Activated CD4-positive, CD25-positive, alpha-beta regulatory T cell treated with anti-CD3 and anti-CD28 coated beads, Interleukin-2, amount 50 U/mL, for 24 hours (primary cell): ENCODE results near the gene TBC1D5.
"Not testable (repeated sequence)": the region's sequence is repeated elsewhere in the genome, so short reads cannot be mapped to it uniquely, and the experiment has no call there.

ENCODE experiments used
- ATAC-seq, 2 donors: fragments of 150-1000 bp; cut with Tn5 transposase; one replicate each; pipeline ENCODE4 v1.10.0; 2021; ENCODE audit warnings: mild to moderate bottlenecking in 1 of 2, moderate library complexity in 1 of 2

The TBC1D5 gene

GRCh38 chr3:17155951-17156350, 586.5 kb downstream of the TBC1D5 start:
- no peak for ATAC-seq

DNA sequence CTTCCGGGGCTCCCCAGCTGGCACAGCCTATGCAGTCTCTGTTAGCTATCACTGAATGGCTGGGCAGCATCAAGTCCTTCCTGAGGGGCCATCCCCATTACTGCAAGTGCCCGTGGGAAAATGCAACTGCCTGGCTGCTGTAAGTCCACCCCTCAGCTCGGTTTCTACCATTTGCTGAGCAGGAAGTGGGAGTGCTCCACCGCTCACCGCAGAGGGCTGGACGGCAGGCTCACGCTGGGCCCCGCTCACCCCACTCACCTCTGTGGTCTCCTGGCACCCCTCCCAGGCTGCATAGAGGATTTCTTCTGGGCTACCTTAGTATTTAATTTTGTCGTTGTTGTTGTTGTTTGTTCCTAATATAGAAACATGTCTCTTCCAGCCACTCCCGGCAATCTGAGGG, 587.5 kb downstream of the TBC1D5 start:
- ATAC-seq, result no peak

DNA sequence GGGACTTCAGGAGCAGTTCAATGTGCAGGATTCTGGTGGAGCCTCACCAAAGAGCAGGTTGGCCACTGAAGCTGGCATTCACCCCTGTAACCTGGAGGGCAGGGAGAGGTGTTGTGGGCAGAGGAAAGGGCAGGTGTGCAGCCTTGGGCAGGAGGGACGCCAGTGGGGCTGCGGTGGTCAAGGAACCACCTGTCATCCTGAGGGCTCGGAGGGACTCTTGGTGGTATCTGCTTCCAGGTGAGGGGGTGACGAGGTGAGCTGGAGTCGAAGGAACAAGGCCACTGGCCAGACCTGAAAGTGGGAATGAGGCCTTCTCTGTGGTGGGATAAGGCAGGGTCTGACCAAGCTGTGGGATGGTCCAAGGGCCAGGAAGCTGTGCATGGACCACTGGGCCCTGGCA, 588.2 kb downstream of the TBC1D5 start:
- ATAC-seq, result no peak

DNA sequence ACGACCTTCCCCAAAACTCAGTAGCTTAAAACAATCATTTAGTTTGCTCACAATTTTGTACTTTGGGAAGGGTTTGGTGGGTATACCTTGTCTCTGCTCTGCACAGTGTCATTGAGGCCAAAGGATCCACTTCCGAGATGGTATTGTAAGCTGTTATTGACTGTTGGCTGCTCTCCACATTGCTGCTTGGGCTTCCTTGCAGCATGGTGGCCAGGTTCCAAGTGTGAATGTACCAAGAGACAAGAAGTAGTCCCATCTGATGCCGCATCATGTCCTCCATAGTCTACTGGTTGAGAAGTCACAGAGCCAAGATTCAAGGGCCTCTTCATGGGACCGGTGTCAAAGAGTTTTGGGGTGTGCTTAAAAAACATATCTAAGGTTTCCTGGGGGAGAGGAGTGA, 589.2 kb downstream of the TBC1D5 start:
- no peak for ATAC-seq

DNA sequence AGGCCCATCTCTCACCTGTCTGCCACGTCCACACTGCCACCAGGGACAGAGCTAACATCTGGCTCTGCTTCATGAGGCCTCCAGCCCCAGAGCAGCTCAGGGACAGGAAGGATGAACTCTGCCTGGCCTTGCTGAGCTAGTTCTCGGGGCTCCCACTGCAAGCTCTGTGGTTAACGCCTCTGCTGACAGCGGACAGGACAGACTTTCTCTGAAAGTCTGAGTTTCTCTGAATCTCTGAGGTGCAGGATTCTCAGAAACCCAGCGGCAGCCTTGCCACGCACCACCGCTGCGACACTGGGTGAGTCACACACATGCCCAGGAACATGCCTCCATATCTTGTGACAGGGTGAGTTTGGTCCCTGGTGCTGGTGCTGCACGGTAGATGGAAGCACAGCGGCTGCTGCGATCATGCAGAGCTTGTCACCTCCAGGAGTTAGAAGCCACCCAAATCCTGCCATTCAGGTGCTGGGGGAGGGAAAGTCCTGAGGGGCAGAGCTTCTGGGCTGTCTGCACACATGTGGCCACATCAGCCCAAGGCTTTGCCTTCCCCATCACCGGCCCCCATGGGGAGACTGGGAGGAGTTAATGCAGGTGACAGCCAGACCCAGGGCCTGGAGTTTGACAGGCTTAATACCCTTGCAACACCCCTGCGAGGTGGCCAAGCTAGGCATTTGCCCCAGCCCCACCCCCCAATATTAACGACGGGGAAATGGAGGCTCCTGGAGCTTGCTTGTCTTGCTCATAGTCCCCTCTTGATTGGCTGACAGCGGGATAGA, 590.6 kb downstream of the TBC1D5 start:
- ATAC-seq, result peak; percentile 94 to 96

- ATAC-seq, result no peak
Measured at GRCh38 chr3:17149076-17149475, 593.4 kb downstream of the TBC1D5 start.

- peak in 1 of 2 donors; percentile 21 for ATAC-seq
Measured at GRCh38 chr3:17144665-17144993, 597.8 kb downstream of the TBC1D5 start.

GRCh38 chr3:17143893-17144664, 598.4 kb downstream of the TBC1D5 start:
- no peak for ATAC-seq

DNA sequence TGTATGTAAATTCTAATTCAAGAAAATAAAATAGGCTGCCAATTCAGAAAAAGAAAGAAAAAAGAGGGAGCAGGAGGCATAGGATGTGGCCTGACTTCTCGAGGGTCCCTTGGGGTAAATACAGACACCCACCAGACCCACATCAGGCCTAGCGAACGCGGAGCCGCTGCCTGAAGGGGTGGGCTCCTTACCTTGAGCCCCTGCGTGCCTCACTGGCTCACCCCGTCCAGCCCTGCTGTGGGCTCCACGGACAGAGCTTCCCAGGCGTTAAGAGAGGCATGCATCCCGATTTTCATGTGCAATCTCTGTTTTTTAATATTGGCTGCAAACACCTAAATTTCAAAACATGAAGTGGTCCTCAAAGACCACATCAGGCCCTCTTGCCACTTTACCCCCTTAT, 599.9 kb downstream of the TBC1D5 start:
- no peak for ATAC-seq

DNA sequence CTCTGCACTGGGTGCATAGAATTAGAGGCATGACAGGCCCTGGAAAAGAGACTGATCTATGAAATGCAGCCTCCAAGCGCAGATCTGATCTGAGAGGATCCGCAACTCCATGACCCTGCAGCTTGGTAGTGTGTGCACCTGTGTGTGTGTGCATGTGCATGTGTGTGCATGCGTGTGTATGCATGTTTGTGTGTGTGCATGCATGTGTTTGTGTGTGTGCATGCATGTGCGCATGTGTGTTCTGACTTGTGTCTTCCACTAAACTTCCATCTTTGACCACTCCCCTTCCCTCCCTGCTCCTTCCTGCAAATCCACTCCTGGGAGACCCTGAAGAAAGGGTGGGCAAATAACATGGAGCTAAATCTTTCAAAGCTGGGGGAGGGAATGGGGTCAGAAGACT, 600.7 kb downstream of the TBC1D5 start:
- ATAC-seq, result no peak

DNA sequence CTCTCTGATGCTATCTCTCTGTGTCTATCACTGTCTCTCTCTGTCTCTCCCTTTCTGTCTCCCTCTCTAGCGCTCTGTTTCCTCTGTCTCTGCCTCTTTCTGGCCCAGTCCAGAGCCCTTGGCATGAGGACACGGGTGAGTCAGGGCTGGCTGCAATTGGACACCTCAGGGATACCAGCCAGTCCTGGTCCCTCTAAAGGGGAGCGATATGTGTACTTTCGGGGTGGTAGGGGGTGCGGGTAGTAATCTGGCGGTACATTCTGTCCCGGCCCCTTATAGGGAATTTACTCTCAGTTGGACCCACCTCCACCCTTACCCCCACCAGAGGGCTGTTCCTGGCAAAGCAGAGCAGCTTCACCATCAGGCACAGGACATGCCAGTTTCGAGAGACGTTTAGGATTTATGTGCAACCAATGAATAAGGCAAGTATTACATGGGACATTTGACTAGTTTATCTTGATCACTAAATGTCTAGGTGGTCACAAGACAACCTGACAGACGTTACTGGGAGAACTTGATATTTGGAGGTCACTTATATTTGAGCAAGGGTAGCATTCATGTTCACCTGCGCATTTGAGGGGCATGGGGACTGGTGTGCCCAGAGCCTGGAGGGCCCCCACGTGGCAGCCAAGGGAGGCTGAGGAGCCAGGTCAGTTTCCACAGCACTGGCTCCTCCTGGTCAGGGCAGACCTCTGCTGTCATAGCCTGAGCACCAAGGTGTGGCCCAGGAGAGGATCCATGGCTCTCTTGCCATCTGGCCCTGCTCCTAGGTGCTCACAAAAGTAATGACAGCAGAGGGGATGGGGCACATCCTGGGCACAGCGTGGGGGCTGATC, 601.5 kb downstream of the TBC1D5 start:
- ATAC-seq, result no peak

DNA sequence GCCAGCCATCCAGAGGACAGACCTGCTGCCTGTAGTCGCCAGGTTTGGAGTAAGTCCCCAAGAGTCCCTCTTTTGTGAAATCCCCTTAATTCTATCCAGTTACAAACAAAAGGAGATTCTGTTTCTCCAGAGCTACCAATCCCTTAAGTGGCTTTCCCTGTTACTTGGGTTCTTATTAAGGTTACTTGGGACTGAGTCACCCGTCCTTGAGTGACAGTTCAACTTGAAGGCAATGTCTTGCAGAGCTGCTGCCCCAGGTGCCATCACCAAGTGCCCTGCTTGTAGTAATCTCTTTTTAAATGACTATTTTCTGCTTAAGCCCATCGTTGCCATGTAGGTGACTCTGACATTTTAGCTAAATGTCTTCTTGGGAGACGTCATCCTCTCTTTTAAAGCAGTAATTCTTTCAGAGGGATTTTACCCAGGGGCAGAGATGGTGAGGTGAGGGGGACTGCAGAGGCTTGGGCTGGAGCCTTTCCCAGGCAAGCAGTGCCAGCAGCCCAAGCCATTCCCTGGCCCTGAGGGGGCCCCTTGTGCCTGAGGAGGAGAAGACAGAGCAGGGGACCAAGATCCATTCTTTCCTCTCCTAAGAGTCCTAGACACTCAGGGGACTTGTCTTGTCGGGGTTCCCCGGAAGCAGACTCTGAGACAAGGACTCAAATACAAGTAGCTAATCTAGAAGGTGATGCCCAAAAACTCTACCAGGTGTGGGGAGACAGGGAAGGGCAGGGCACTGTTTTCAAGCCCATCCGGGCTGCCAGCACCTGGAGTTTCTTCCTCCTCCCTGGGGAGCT, 604.0 kb downstream of the TBC1D5 start:
- ATAC-seq, result no peak

- no peak for ATAC-seq
Measured at GRCh38 chr3:17137321-17137826, 605.1 kb downstream of the TBC1D5 start.

DNA sequence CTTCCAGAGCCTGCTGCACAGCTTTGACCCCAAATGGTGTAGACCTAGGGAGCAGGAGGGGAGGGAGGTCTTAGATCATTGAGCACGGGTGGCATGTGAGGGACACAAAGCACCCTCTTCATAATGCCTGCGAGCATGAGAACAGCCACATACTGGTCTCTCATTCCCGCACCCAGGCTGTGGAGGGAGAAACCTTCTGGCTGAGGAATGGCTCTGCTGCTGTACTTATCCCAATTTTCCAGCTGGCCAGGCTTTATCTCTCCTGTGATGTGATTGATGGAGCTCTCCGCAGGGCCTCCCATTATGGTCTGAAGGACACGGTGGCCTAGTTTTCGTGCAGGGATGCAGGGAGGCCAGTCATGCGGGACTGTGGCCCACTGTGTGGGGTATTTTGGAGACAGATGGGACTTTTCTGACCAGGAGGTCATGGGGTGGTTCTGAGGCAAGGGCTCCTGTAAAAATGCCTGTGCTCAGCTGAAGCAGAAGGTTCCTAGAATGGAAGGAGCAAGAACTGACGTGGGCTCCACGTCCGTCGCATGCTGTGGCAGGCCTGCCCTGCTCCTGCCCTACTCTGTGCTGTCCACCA, 606.2 kb downstream of the TBC1D5 start:
- no peak for ATAC-seq

GRCh38 chr3:17135696-17136095, 606.7 kb downstream of the TBC1D5 start:
- no peak for ATAC-seq

- ATAC-seq, result no peak
Measured at GRCh38 chr3:17133632-17134545, 608.5 kb downstream of the TBC1D5 start.

- ATAC-seq, result no peak
Measured at GRCh38 chr3:17132286-17133115, 609.9 kb downstream of the TBC1D5 start.

DNA sequence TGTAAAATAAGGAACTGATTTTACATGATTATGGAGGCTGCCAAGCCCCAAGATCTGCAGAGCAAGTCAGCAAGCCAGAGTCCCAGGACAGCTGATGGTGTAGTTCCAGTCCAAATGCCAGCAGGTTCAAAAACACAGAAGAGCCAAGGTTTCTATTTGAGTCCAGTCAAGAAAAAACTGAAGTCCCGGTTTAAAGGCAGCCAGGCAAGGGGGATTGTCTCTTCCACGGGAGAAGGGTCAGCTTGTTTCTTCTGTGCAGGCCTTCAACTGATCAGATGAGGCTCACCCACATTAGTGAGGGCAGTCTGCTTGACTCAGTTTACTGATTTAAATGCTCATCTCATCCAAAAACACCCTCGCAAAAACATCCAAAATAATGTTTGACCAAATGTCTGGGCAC, 611.5 kb downstream of the TBC1D5 start:
- no peak for ATAC-seq

DNA sequence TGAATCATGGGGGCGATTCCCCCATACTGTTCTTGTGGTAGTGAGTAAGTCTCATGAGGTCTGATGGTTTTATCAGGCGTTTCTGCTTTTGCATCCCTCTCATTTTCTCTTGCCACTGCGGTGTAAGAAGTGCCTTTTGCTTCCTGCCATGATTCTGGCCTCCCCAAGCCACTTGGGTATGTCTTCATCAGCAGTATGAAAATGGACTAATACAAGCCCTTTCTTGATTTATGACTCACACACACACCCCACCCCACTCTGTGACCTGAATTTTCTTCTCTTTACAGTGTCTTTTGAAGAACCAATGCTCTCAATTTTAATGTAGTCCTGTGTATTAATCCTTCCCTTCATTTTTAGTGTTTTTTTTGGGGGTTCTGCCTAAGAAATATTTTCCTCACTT, 612.9 kb downstream of the TBC1D5 start:
- ATAC-seq, result no peak

- not testable (repeated sequence) for ATAC-seq
Measured at GRCh38 chr3:17128671-17129070, 613.8 kb downstream of the TBC1D5 start.
